K562 (cell line): ENCODE measurements around the gene ZFP57. TPM values are rescaled to one million over a fixed set of nuclear protein-coding genes. Genes with fewer than 3 reads are reported as not detected.

Experiments used
- ATAC-seq: fragments of 200-7000 bp; cut with Tn5 transposase; 3 replicates; pipeline ENCODE4 v1.9.1; 2020; ENCODE audit warnings: moderate library complexity
- BruUV-seq: library from RNA; stranded (reverse); fragments of 400-500 nt; replicated peaks from 2 replicates; lab custom pipeline; 2021; lab: Mats Ljungman, UMichigan
- CTCF ChIA-PET: fragments of 300-600 bp; formaldehyde crosslinking; extraction: SDS; loops from one replicate; lab custom pipeline; 2021; ENCODE audit warnings: low intra/inter-chr PET ratio; lab: Yijun Ruan, JAX
- POLR2A ChIA-PET: fragments of 300-600, 350-650 bp; sonication (Branson Sonifier 250); formaldehyde crosslinking; extraction: SDS; loops from one replicate; lab custom pipeline; 2021; ENCODE audit warnings: antibody characterized with exemption, inconsistent platforms; lab: Yijun Ruan, JAX
- DNase-seq, 4 experiments: peaks; one replicate each; pipeline versions ENCODE4 v3.0.0 to v3.0.0-alpha.2; 2011 to 2018; ENCODE audit warnings: low spot score in 3 of 4, mixed read lengths in 3 of 4; ENCODE audit errors: extremely low read depth in 1 of 4
- FAIRE-seq: peaks from 2 replicates; lab custom pipeline; 2011; peaks lifted over from hg19 to GRCh38; lab: Jason Lieb, UNC
- H2AFZ ChIP-seq: 2 replicates; pipeline ENCODE4 v1.6.0; 2011; ENCODE audit warnings: low read depth, low read length, control low read depth, inconsistent platforms
- H3K27ac ChIP-seq: fragments of 200-600 bp; 3 replicates; pipeline ENCODE4 v1.8.0; 2011; ENCODE audit warnings: low read depth, mild to moderate bottlenecking, control low read depth, inconsistent platforms, low read length, moderate library complexity, mixed read lengths; ENCODE audit errors: extremely low read depth
- H3K27me3 ChIP-seq, 2 experiments: fragments of 300-600 bp in 1 of 2; 2 replicates in 1 of 2; 3 replicates in 1 of 2; pipeline versions ENCODE4 v1.6.0 to v1.8.0; 2011; ENCODE audit warnings: inconsistent platforms in 2 of 2, low read length in 2 of 2, mild to moderate bottlenecking in 1 of 2, mixed read lengths in 1 of 2, moderate library complexity in 1 of 2; ENCODE audit not compliant: control insufficient read depth in 2 of 2, insufficient read depth in 2 of 2
- H3K36me3 ChIP-seq: fragments of 300-600 bp; 3 replicates; pipeline ENCODE4 v1.8.0; 2011; ENCODE audit warnings: mild to moderate bottlenecking, low read length, inconsistent platforms; ENCODE audit not compliant: control insufficient read depth, insufficient read depth
- H3K4me1 ChIP-seq, 2 experiments: fragments of 200-600 bp in 1 of 2; replicated peaks in 1 of 2; 2 replicates in 1 of 2; 3 replicates in 1 of 2; pipeline versions ENCODE4 v1.5.1 to v1.8.0; 2011; ENCODE audit warnings: inconsistent platforms in 2 of 2, low read length in 2 of 2, mild to moderate bottlenecking in 1 of 2, mixed read lengths in 1 of 2, moderate library complexity in 1 of 2; ENCODE audit not compliant: control insufficient read depth in 2 of 2, insufficient read depth in 2 of 2
- H3K4me2 ChIP-seq: 2 replicates; pipeline ENCODE4 v1.6.1; 2011; ENCODE audit warnings: low read length, control low read depth, inconsistent platforms, mixed read lengths; ENCODE audit not compliant: insufficient read depth
- H3K4me3 ChIP-seq: fragments of 200-600 bp; sonication (generic), shearing (Covaris generic); 2 replicates; pipeline ENCODE4 v1.5.1; 2016; ENCODE audit warnings: control low read depth, inconsistent platforms
- H3K79me2 ChIP-seq: fragments of 200-600 bp; 3 replicates; pipeline ENCODE4 v1.8.0; 2011; ENCODE audit warnings: low read length, inconsistent platforms; ENCODE audit not compliant: control insufficient read depth, insufficient read depth
- H3K9ac ChIP-seq, 2 experiments: 2 replicates each; pipeline versions ENCODE4 v1.6.0 to v1.6.1; 2011; ENCODE audit warnings: low read depth in 2 of 2, low read length in 2 of 2, control low read depth in 1 of 2, inconsistent platforms in 1 of 2, mild to moderate bottlenecking in 1 of 2, mixed read lengths in 1 of 2; ENCODE audit not compliant: insufficient read depth in 1 of 2
- H3K9me1 ChIP-seq: one replicate; pipeline ENCODE4 v1.6.0; 2011; ENCODE audit warnings: inconsistent platforms, mild to moderate bottlenecking, low read length, moderate library complexity; ENCODE audit not compliant: control insufficient read depth, insufficient read depth
- H3K9me3 ChIP-seq: replicated peaks from 2 replicates; pipeline ENCODE4 v1.5.1; 2011; ENCODE audit warnings: low read depth, low read length, inconsistent platforms; ENCODE audit not compliant: control insufficient read depth, insufficient read depth
- H4K20me1 ChIP-seq: replicated peaks from 2 replicates; pipeline ENCODE4 v1.6.1; 2011; ENCODE audit warnings: low read length, inconsistent platforms, mixed read lengths; ENCODE audit not compliant: control insufficient read depth, insufficient read depth
- E2F6 ChIP-seq, 2 experiments: IDR thresholded peaks; 2 replicates each; pipeline ENCODE4 v1.6.1; 2011; ENCODE audit warnings: borderline replicate concordance in 1 of 2, control low read depth in 1 of 2, low read depth in 1 of 2, low read length in 1 of 2, mild to moderate bottlenecking in 1 of 2, mixed read lengths in 1 of 2, moderate library complexity in 1 of 2; ENCODE audit not compliant: insufficient read depth in 1 of 2, insufficient read length in 1 of 2, poor library complexity in 1 of 2, severe bottlenecking in 1 of 2; ENCODE audit errors: extremely low read depth in 1 of 2
- ESRRB ChIP-seq: fragments of 250-450 bp; sonication (Bioruptor Pico); IDR thresholded peaks from 2 replicates; pipeline ENCODE4 v1.5.0; 2020; ENCODE audit warnings: mild to moderate bottlenecking, moderate library complexity, borderline replicate concordance
- ETV6 ChIP-seq, 3 experiments: fragments of 150-350 bp in 1 of 3; sonication (generic) in 1 of 3; formaldehyde crosslinking in 1 of 3; IDR thresholded peaks; 2 replicates each; pipeline versions ENCODE4 v1.6.1 to v1.8.0; 2014 to 2022; ENCODE audit warnings: borderline replicate concordance in 2 of 3, low read depth in 2 of 3, antibody characterized with exemption in 1 of 3, low read length in 1 of 3, mild to moderate bottlenecking in 1 of 3, missing genetic modification reagents in 1 of 3
- HOMEZ ChIP-seq: fragments of 250-450 bp; sonication (Bioruptor Pico); IDR thresholded peaks from 2 replicates; pipeline ENCODE4 v1.4.0; 2020; ENCODE audit warnings: mild to moderate bottlenecking, moderate library complexity
- NFYB ChIP-seq: IDR thresholded peaks from 2 replicates; pipeline ENCODE4 v1.6.1; 2011; ENCODE audit warnings: mild to moderate bottlenecking, moderate library complexity; ENCODE audit not compliant: insufficient read length; ENCODE audit errors: extremely low read depth
- SAFB2 ChIP-seq: fragments of 200-400 bp; formaldehyde crosslinking; IDR thresholded peaks from 2 replicates; pipeline ENCODE4 v1.6.1; 2018; ENCODE audit warnings: borderline replicate concordance, low read length, low read depth, moderate library complexity; ENCODE audit not compliant: severe bottlenecking
- SIX5 ChIP-seq, 2 experiments: IDR thresholded peaks; 2 replicates each; pipeline ENCODE4 v1.6.1; 2011; ENCODE audit warnings: low read length in 2 of 2, borderline replicate concordance in 1 of 2, low read depth in 1 of 2, mild to moderate bottlenecking in 1 of 2, moderate library complexity in 1 of 2; ENCODE audit not compliant: insufficient read depth in 1 of 2
- SRSF9 ChIP-seq: fragments of 200-400 bp; formaldehyde crosslinking; IDR thresholded peaks from 2 replicates; pipeline ENCODE4 v1.6.1; 2017; ENCODE audit warnings: low read depth, low read length, borderline replicate concordance
- TFE3 ChIP-seq: fragments of 450-650 bp; formaldehyde crosslinking; IDR thresholded peaks from 2 replicates; pipeline ENCODE4 v1.4.0; 2020; ENCODE audit warnings: mild to moderate bottlenecking, mixed read lengths
- THRA ChIP-seq: fragments of 450-650 bp; IDR thresholded peaks from 2 replicates; pipeline ENCODE4 v1.6.1; 2017; ENCODE audit warnings: mild to moderate bottlenecking, moderate library complexity
- ZNF134 ChIP-seq: fragments of 250-450 bp; sonication (Bioruptor Pico); conservative IDR thresholded peaks from 2 replicates; pipeline ENCODE4 v1.4.0; 2020
- ZNF24 ChIP-seq: fragments of 450-650 bp; IDR thresholded peaks from 2 replicates; pipeline ENCODE4 v1.6.1; 2016
- WGBS: fragments of 100-300 bp; shearing (Covaris generic); methylation state at CpG from one replicate; pipeline ENCODE4 v1.1.6; 2016; ENCODE audit warnings: low coverage, mixed read lengths; ENCODE audit not compliant: insufficient coverage; ENCODE audit errors: missing lambda C conversion rate; 5-methylcytosine and 5-hydroxymethylcytosine counted together
- in situ Hi-C: fragments of 300-500 bp; cut with MboI; formaldehyde crosslinking; loops from 4 replicates; pipeline ENCODE4 v1.15.0; 2018; ENCODE audit warnings: inconsistent platforms, mixed read lengths
- intact Hi-C: fragments of 100-400 bp; cut with micrococcal nuclease; formaldehyde crosslinking; loops from 2 replicates; pipeline ENCODE4 v1.14.2; 2022
- polyA plus RNA-seq, 8 experiments: library from polyadenylated mRNA; depleted of rRNA in 4 of 8; stranded (reverse) in 5 of 8; unstranded in 3 of 8; fragments of >200 nt; fragmentation: Nextera tagmentation in 2 of 8; fragmentation: Illumina TruSeq in 1 of 8; extraction: Ambion mirVana in 2 of 8; extraction: Trizol in 1 of 8; gene quantifications; 2 replicates each; pipeline versions ENCODE4 v1.2.1 to v1.2.3, GENCODE V29; 2011 to 2014; ENCODE audit warnings: inconsistent platforms in 1 of 8, missing spikeins in 1 of 8
- total RNA-seq, 7 experiments: library from RNA; depleted of rRNA in 6 of 7; stranded (reverse); fragments of >200 nt in 6 of 7; fragmentation: Illumina TruSeq in 2 of 7; extraction: Trizol in 2 of 7; gene quantifications; 2 replicates each; pipeline versions ENCODE4 v1.2.1 to v1.2.3, GENCODE V29; 2011 to 2021; ENCODE audit warnings: low replicate concordance in 1 of 7
- TF ChIP-seq, protein P1 (sequence below): fragments of 250-450 bp; sonication (Bioruptor Pico); IDR thresholded peaks from 2 replicates; pipeline ENCODE4 v1.8.0; 2022; ENCODE audit warnings: moderate library complexity, mild to moderate bottlenecking, inconsistent platforms

ZFP57 gene
- total and polyA plus RNA-seq, 9 of the 15 experiments (the other 6 are each of a cell fraction or from before 2014, with no cell fraction given) = 0.04 to 0.28 (median 0.13) TPM

- intact Hi-C loops (no loop called here), in situ Hi-C loops (no loop called here)
- 19% methylated on average over 3 of the region's 3 CpGs for WGBS
- FAIRE-seq = peak; percentile 63
- H3K4me2 ChIP-seq = peak overlapping the region; percentile 24; the same call in 1 of the 2 replicates
- peaks cover 52% of the 10 kb centered on the region for H3K36me3 ChIP-seq
- ChIA-PET POLR2A (interaction anchor here (0.7 to 1.0 kb wide), 4 partner anchors 8 to 699 kb away, joined by 3 to 4 read pairs (median 3); partner anchors contain the start of gene GABBR1), CTCF (no interaction called here)
- 0 out of 3 replicates have a peak overlapping the region, but pooled peaks have one; percentile 1 for H3K27ac ChIP-seq
- DNase-seq = peak in 2 of 4 experiments; percentile 34 to 38
- H3K4me3 ChIP-seq = no peak overlapping the region
- H3K27me3 ChIP-seq = no peaks in the 10 kb centered on the region
- H3K9me1 ChIP-seq = no peaks in the 10 kb centered on the region
- H2AFZ ChIP-seq = no peak overlapping the region
- peak overlapping the region in 1 of 2 experiments; percentile 62; a peak in 1 of 4 replicates for H3K9ac ChIP-seq
- no peak for ATAC-seq
- no peaks in the 10 kb centered on the region for H4K20me1 ChIP-seq
- no peaks in the 10 kb centered on the region for H3K9me3 ChIP-seq
- H3K79me2 ChIP-seq = peaks cover 42% of the 10 kb centered on the region
- no TSS peak for BruUV-seq
- peaks cover 37% of the 10 kb centered on the region in 2 experiments for H3K4me1 ChIP-seq
- TF ChIP-seq E2F6 (IDR thresholded peaks at IDR 0.05; ENCODE audit: borderline replicate concordance in 1 of 2, extremely low read depth in 1 of 2, insufficient read depth in 1 of 2, insufficient read length in 1 of 2, low read depth in 1 of 2, low read length in 1 of 2, poor library complexity in 1 of 2, severe bottlenecking in 1 of 2) (no peak), ETV6 (IDR thresholded peaks at IDR 0.05; ENCODE audit: borderline replicate concordance in 1 of 2, low read depth in 2 of 2, low read length in 1 of 2) (no peak), ETV6 (CRISPR knock-in tag; IDR thresholded peaks at IDR 0.05; ENCODE audit: borderline replicate concordance) (no peak), ZNF24 (no peak), SAFB2 (no peak), ESRRB (no peak), TFE3 (CRISPR knock-in tag) (no peak), SRSF9 (no peak), ZNF134 (CRISPR knock-in tag) (no peak), SIX5 (IDR thresholded peaks at IDR 0.05; ENCODE audit: borderline replicate concordance in 1 of 2, insufficient read depth in 1 of 2, low read depth in 1 of 2, low read length in 2 of 2) (no peak), HOMEZ (CRISPR knock-in tag) (no peak), THRA (no peak), NFYB (no peak)
- TF ChIP-seq, protein P1, sequence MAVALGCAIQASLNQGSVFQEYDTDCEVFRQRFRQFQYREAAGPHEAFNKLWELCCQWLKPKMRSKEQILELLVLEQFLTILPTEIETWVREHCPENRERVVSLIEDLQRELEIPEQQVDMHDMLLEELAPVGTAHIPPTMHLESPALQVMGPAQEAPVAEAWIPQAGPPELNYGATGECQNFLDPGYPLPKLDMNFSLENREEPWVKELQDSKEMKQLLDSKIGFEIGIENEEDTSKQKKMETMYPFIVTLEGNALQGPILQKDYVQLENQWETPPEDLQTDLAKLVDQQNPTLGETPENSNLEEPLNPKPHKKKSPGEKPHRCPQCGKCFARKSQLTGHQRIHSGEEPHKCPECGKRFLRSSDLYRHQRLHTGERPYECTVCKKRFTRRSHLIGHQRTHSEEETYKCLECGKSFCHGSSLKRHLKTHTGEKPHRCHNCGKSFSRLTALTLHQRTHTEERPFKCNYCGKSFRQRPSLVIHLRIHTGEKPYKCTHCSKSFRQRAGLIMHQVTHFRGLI = no peak
These were observed 56.4 kb downstream of the ZFP57 start for GRCh38 chr6:29624520-29624961.
